HFFc6 (cell line): Measurements from ENCODE around the gene PNMA6E. TPM values are rescaled to one million over a fixed set of nuclear protein-coding genes. Genes with fewer than 3 reads are reported as not detected.

Source experiments
- DNase-seq: peaks from one replicate; pipeline ENCODE4 v3.0.0-alpha.2; 2018
- H3K27ac Mint-ChIP-seq: 2 replicates; pipeline ENCODE4 v1.8.0; 2020; ENCODE audit warnings: mild to moderate bottlenecking, mixed read lengths
- H3K27me3 Mint-ChIP-seq: 2 replicates; pipeline ENCODE4 v1.8.0; 2021; ENCODE audit warnings: mild to moderate bottlenecking, moderate library complexity, mixed read lengths; ENCODE audit not compliant: insufficient read depth
- H3K36me3 Mint-ChIP-seq: 2 replicates; pipeline ENCODE4 v1.8.0; 2021; ENCODE audit warnings: low read depth, mixed read lengths
- H3K4me1 Mint-ChIP-seq: 2 replicates; pipeline ENCODE4 v1.8.0; 2020; ENCODE audit warnings: low read depth, mixed read lengths
- H3K4me3 Mint-ChIP-seq: 2 replicates; pipeline ENCODE4 v1.8.0; 2020; ENCODE audit warnings: mild to moderate bottlenecking, moderate library complexity, mixed read lengths
- H3K9me3 Mint-ChIP-seq: 2 replicates; pipeline ENCODE4 v1.8.0; 2020; ENCODE audit warnings: mild to moderate bottlenecking, mixed read lengths
- long read RNA-seq: library from polyadenylated mRNA; unstranded; transcript quantifications from one replicate; pipeline ENCODE4 v2.0.0, GENCODE V29; 2019
- total RNA-seq, 6 experiments: library from RNA; stranded (reverse); fragmentation: NEBNext Ultra II Directional; extraction: Animal tissue kit (Norgen Biotek cat#: 25700); gene quantifications; 2 replicates in 1 of 6; 3 replicates in 5 of 6; pipeline ENCODE4 v1.2.3, GENCODE V29; 2021
- TF ChIP-seq, protein P1 (sequence below): fragments of 200-600 bp; sonication (generic); IDR thresholded peaks from 2 replicates; pipeline ENCODE4 v1.5.0; 2021; ENCODE audit warnings: antibody characterized with exemption, mild to moderate bottlenecking

Gene PNMA6E
- total RNA-seq, result not detected
- long read RNA-seq, result 0 reads

DNA sequence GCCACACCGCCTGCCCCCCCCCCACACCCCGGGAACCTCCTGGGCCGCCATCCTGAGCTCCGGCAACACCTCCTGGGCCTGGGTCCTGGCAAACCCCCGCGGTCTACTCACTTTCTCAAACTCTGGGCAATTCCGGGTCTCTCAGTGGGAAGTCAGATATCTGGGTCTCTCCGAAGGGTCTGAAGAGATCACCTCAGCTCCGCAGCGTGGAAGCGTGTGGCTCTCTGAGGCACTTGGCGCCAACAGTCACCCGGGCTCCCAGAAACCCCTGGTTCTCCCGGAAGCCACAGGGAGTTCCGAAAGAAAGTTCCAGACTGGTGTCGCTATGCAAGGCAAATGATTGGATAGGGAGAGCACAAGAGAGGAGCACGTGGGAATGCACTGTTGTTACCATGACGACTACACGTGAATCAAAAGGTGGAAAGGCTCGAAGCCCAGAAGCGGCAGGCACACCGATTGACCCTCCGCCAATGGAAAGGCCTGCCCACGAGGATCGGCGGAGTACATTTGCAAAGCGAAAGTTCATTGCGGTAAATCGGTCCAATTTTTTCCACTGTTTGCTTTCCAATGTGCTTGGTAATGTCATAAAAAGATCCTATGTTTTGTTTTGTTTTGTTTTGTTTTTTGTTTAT, at the start of gene PNMA6E:
PNMA6E (minus strand) TSS at position 218 of the 632 bp plus-strand sequence. CDS start 2,501 bp downstream, outside the sequence.
- no peak for DNase-seq
- Mint-ChIP-seq H3K9me3 (no peaks in the 10 kb centered on the region), H3K4me1 (no peaks in the 10 kb centered on the region), H3K36me3 (no peaks in the 10 kb centered on the region), H3K27ac (no peak within 1 kb of the TSS), H3K4me3 (no peak within 1 kb of the TSS), H3K27me3 (peaks cover 16% of the 10 kb centered on the region)
- TF ChIP-seq, protein P1, sequence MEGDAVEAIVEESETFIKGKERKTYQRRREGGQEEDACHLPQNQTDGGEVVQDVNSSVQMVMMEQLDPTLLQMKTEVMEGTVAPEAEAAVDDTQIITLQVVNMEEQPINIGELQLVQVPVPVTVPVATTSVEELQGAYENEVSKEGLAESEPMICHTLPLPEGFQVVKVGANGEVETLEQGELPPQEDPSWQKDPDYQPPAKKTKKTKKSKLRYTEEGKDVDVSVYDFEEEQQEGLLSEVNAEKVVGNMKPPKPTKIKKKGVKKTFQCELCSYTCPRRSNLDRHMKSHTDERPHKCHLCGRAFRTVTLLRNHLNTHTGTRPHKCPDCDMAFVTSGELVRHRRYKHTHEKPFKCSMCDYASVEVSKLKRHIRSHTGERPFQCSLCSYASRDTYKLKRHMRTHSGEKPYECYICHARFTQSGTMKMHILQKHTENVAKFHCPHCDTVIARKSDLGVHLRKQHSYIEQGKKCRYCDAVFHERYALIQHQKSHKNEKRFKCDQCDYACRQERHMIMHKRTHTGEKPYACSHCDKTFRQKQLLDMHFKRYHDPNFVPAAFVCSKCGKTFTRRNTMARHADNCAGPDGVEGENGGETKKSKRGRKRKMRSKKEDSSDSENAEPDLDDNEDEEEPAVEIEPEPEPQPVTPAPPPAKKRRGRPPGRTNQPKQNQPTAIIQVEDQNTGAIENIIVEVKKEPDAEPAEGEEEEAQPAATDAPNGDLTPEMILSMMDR, result no peak

DNA sequence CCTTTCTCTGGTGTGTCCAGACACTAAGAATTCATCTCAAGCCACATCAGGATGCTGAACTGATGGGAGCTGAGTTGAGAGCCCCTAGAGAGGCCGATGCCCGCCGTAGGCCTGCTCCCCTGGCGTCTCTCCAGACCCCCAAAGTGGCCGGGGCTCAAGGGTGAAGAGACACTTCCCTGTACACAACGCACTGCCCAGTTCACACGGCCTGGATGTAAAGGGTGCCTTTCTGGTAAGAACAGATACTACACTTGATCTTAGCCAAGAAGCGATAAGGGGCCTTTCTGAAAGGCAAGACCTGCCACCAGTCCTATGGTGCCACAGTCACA, 49.8 kb upstream of the PNMA6E start:
- no peaks in the 10 kb centered on the region for H3K9me3 Mint-ChIP-seq

DNA sequence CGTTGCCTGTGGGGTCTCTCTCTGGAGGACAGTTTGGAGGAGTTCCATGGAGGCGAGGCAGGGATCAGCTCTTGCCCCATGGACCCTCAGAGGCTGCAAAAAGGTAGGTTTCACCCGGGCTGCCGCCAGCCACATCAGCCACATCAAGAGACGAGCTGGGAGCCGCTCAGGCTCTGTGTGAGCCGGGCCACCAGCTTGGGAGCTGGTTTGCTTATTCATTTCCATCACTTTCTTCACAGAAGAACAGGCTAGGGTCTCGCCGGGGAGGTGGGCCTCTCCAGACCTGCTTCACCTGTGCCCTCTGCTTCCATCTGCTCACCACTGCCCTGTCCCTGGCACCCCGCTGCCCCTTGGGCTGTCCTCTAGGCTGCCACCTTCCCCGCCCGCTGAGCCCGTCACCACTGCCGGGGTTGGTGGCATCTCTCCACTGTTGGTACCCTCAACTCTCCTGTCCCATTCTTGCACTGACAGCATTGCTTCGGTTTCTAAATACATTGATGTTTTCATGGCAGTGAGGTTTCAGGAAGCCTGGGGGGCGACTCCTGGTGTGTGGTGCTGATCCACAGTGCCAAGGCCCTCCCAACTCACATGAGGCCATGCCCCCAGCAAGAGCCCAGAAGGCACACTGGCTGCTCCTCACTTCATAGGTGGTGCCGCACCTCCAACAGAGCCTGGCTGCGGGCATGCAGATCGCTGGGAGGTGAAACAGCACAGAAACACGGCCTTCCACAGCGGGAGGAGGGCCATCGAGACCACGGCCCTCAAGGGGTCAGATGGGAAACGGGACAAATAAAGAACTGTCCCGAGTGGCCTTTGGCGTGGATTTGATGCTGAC, 49.2 kb upstream of the PNMA6E start:
- Mint-ChIP-seq H3K27me3 (no peaks in the 10 kb centered on the region; the same call in 1 of the 2 replicates), H3K4me3 (no peak overlapping the region), H3K4me1 (peaks cover 12% of the 10 kb centered on the region), H3K9me3 (no peaks in the 10 kb centered on the region), H3K36me3 (no peaks in the 10 kb centered on the region), H3K27ac (peak overlapping the region; percentile 85; the same call in 1 of the 2 replicates)
- TF ChIP-seq, protein P1, result no peak
- no peak for DNase-seq

More for the DNA sequence above, 49.8 kb upstream of the PNMA6E start:
- Mint-ChIP-seq H3K4me3 (no peak overlapping the region), H3K27me3 (no peaks in the 10 kb centered on the region; the same call in 1 of the 2 replicates), H3K27ac (no peak overlapping the region), H3K4me1 (peaks cover 12% of the 10 kb centered on the region), H3K36me3 (no peaks in the 10 kb centered on the region)
- TF ChIP-seq, protein P1, result no peak
- DNase-seq, result no peak

DNA sequence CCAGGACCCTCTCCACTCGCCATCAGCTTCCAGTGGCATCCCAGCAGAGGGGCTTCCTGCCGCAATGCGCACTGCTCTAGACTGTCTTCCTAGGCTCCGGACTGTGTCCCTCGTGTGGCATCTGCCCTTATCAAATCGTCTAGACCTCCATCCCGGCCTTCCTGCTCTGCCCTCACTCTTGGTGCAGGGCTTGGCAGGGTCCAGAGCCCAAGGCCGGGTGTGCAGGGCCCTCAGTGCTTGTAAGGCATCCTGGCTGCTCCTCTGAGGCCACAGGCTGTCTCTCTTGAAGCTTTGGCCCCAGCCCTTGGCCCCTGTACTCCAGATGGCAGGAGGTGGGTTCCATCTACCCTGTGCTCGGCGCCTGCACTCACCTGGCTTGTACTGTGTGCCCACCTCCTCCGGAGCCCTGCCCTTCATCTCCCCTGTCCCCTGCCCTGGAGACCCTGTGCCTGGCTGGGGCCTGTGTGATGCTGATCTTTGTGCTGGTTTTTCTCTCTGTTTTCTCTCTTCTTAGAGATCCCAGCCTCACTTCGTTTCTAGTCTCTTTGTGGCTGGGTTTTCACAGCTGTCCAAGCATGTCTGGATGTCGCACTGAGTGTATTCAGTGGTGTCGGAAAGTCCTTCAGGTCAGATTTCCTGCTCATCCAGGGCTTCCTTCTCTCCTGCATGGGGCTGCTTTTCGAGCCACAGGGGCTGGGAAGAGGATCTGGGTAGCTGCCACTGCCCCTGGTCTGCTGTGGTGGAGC, 48.4 kb upstream of the PNMA6E start:
- H3K27me3 Mint-ChIP-seq, result no peaks in the 10 kb centered on the region; the same call in 1 of the 2 replicates
- no peaks in the 10 kb centered on the region for H3K9me3 Mint-ChIP-seq

More for the DNA sequence above, 48.4 kb upstream of the PNMA6E start:
- no peak overlapping the region; the same call in 1 of the 2 replicates for H3K4me3 Mint-ChIP-seq
- TF ChIP-seq, protein P1, result no peak
- no peaks in the 10 kb centered on the region for H3K36me3 Mint-ChIP-seq
- H3K27ac Mint-ChIP-seq, result peak overlapping the region; percentile 85
- H3K4me1 Mint-ChIP-seq, result peaks cover 12% of the 10 kb centered on the region
- no peak for DNase-seq
